H9 (cell line): Measurements from ENCODE around the gene SCN8A. TPM values are rescaled to one million over a fixed set of nuclear protein-coding genes. Genes with fewer than 3 reads are reported as not detected.

Experiments
- DNase-seq: peaks from one replicate; pipeline ENCODE4 v3.0.0-alpha.2; 2017
- H2AFZ ChIP-seq: one replicate; pipeline ENCODE4 v1.6.1; 2013; ENCODE audit warnings: mild to moderate bottlenecking, low read length, control low read depth, moderate library complexity
- H2AK5ac ChIP-seq: 2 replicates; pipeline ENCODE4 v1.6.1; 2013; ENCODE audit warnings: low read length, control low read depth, mixed read lengths; ENCODE audit not compliant: insufficient read length
- H2BK120ac ChIP-seq: one replicate; pipeline ENCODE4 v1.6.1; 2013; ENCODE audit warnings: low read depth, mild to moderate bottlenecking, low read length, control low read depth, inconsistent platforms; ENCODE audit not compliant: poor library complexity, severe bottlenecking
- H2BK12ac ChIP-seq: 2 replicates; pipeline ENCODE4 v1.6.1; 2013; ENCODE audit warnings: low read length, control low read depth, mixed read lengths, low read depth; ENCODE audit not compliant: insufficient read length
- H2BK15ac ChIP-seq: 2 replicates; pipeline ENCODE4 v1.6.1; 2013; ENCODE audit warnings: low read depth, low read length, control low read depth
- H2BK20ac ChIP-seq: one replicate; pipeline ENCODE4 v1.6.1; 2013; ENCODE audit warnings: low read depth, mild to moderate bottlenecking, low read length, control low read depth, inconsistent platforms; ENCODE audit not compliant: poor library complexity, severe bottlenecking
- H2BK5ac ChIP-seq: 2 replicates; pipeline ENCODE4 v1.6.1; 2013; ENCODE audit warnings: low read length, control low read depth, mixed read lengths; ENCODE audit not compliant: insufficient read length
- H3K14ac ChIP-seq: 2 replicates; pipeline ENCODE4 v1.6.1; 2013; ENCODE audit warnings: low read length, control low read depth; ENCODE audit not compliant: insufficient read depth
- H3K18ac ChIP-seq: 2 replicates; pipeline ENCODE4 v1.6.1; 2013; ENCODE audit warnings: low read depth, mild to moderate bottlenecking, mixed read lengths, low read length, control low read depth; ENCODE audit not compliant: insufficient read length
- H3K23ac ChIP-seq: 2 replicates; pipeline ENCODE4 v1.6.1; 2013; ENCODE audit warnings: low read length, control low read depth, mixed read lengths, low read depth; ENCODE audit not compliant: insufficient read length
- H3K23me2 ChIP-seq: 2 replicates; pipeline ENCODE4 v1.6.1; 2013; ENCODE audit warnings: low read depth, mild to moderate bottlenecking, mixed read lengths, low read length, control low read depth; ENCODE audit not compliant: insufficient read length, poor library complexity, severe bottlenecking
- H3K27ac ChIP-seq: 2 replicates; pipeline ENCODE4 v1.5.1; 2013; ENCODE audit warnings: low read length, control low read depth, mixed read lengths, low read depth; ENCODE audit not compliant: insufficient read length
- H3K27me3 ChIP-seq: 2 replicates; pipeline ENCODE4 v1.6.1; 2013; ENCODE audit warnings: low read length, control low read depth, inconsistent platforms; ENCODE audit not compliant: insufficient read depth
- H3K4ac ChIP-seq: 2 replicates; pipeline ENCODE4 v1.6.1; 2013; ENCODE audit warnings: low read depth, mild to moderate bottlenecking, control low read depth, inconsistent platforms, low read length, moderate library complexity
- H3K4me1 ChIP-seq: 2 replicates; pipeline ENCODE4 v1.6.1; 2013; ENCODE audit warnings: low read length, control low read depth, inconsistent platforms; ENCODE audit not compliant: insufficient read depth
- H3K4me2 ChIP-seq: 2 replicates; pipeline ENCODE4 v1.6.1; 2013; ENCODE audit warnings: low read length, control low read depth, mixed read lengths; ENCODE audit not compliant: insufficient read length, insufficient read depth
- H3K56ac ChIP-seq: 2 replicates; pipeline ENCODE4 v1.6.1; 2013; ENCODE audit warnings: low read depth, mild to moderate bottlenecking, mixed read lengths, low read length, control low read depth; ENCODE audit not compliant: insufficient read length
- H3K79me1 ChIP-seq: 2 replicates; pipeline ENCODE4 v1.6.1; 2013; ENCODE audit warnings: low read depth, mild to moderate bottlenecking, moderate library complexity, low read length, control low read depth, inconsistent platforms; ENCODE audit not compliant: insufficient read depth, poor library complexity, severe bottlenecking
- H3K79me2 ChIP-seq: 2 replicates; pipeline ENCODE4 v1.6.1; 2013; ENCODE audit warnings: low read length, control low read depth, inconsistent platforms; ENCODE audit not compliant: insufficient read depth
- H3K9ac ChIP-seq: 2 replicates; pipeline ENCODE4 v1.6.1; 2013; ENCODE audit warnings: low read length, control low read depth, mixed read lengths; ENCODE audit not compliant: insufficient read length; ENCODE audit errors: extremely low read depth
- H3K9me3 ChIP-seq: one replicate; pipeline ENCODE4 v1.6.1; 2013; ENCODE audit warnings: low read depth, low read length, inconsistent platforms; ENCODE audit not compliant: control insufficient read depth
- H3T11ph ChIP-seq: one replicate; pipeline ENCODE4 v1.6.1; 2013; ENCODE audit warnings: mild to moderate bottlenecking, low read length, control low read depth, inconsistent platforms
- H4K20me1 ChIP-seq: one replicate; pipeline ENCODE4 v1.6.1; 2013; ENCODE audit not compliant: control insufficient read depth, insufficient read length, insufficient read depth
- H4K5ac ChIP-seq: 2 replicates; pipeline ENCODE4 v1.6.1; 2013; ENCODE audit warnings: low read depth, mild to moderate bottlenecking, mixed read lengths, low read length, control low read depth; ENCODE audit not compliant: insufficient read length
- H4K8ac ChIP-seq: replicated peaks from 2 replicates; pipeline ENCODE4 v1.6.1; 2013; ENCODE audit warnings: low read length, control low read depth, mixed read lengths, low read depth; ENCODE audit not compliant: insufficient read length
- H4K91ac ChIP-seq: 2 replicates; pipeline ENCODE4 v1.6.1; 2013; ENCODE audit warnings: low read depth, mild to moderate bottlenecking, moderate library complexity, mixed read lengths, low read length, control low read depth; ENCODE audit not compliant: insufficient read length
- H3K27ac Mint-ChIP-seq, 3 experiments: 2 replicates in 2 of 3; 3 replicates in 1 of 3; pipeline ENCODE4 v1.8.0; 2020 to 2021; ENCODE audit warnings: mixed read lengths in 3 of 3, mild to moderate bottlenecking in 1 of 3, moderate library complexity in 1 of 3
- H3K27me3 Mint-ChIP-seq: 2 replicates; pipeline ENCODE4 v1.8.0; 2021; ENCODE audit warnings: low read depth, mild to moderate bottlenecking, moderate library complexity, mixed read lengths
- H3K36me3 Mint-ChIP-seq, 3 experiments: 2 replicates in 2 of 3; 3 replicates in 1 of 3; pipeline ENCODE4 v1.8.0; 2020 to 2021; ENCODE audit warnings: low read depth in 3 of 3, mixed read lengths in 3 of 3; ENCODE audit not compliant: insufficient read depth in 1 of 3
- H3K4me1 Mint-ChIP-seq, 2 experiments: 2 replicates each; pipeline ENCODE4 v1.8.0; 2020; ENCODE audit warnings: mixed read lengths in 2 of 2
- H3K4me3 Mint-ChIP-seq, 2 experiments: 2 replicates in 1 of 2; 3 replicates in 1 of 2; pipeline ENCODE4 v1.8.0; 2020 to 2021; ENCODE audit warnings: mild to moderate bottlenecking in 2 of 2, mixed read lengths in 2 of 2, moderate library complexity in 1 of 2
- H3K9me3 Mint-ChIP-seq, 2 experiments: 2 replicates in 1 of 2; 3 replicates in 1 of 2; pipeline ENCODE4 v1.8.0; 2020; ENCODE audit warnings: mild to moderate bottlenecking in 2 of 2, mixed read lengths in 2 of 2, moderate library complexity in 1 of 2
- CTCF ChIP-seq: fragments of 200-600 bp; sonication (generic); conservative IDR thresholded peaks from 3 replicates; pipeline ENCODE4 v1.8.0; 2021; ENCODE audit warnings: antibody characterized with exemption, mild to moderate bottlenecking
- whole genome bisulfite sequencing: extraction: QIAGEN DNeasy Blood & Tissue Kit; methylation state at CpG from one replicate; pipeline ENCODE4 v1.1.7; 2013; ENCODE audit warnings: missing lambda C conversion rate, low lambda C conversion rate, mixed read lengths; ENCODE audit not compliant: insufficient read length; ENCODE audit errors: extremely low coverage; 5-methylcytosine and 5-hydroxymethylcytosine counted together
- total RNA-seq: library from RNA; stranded (reverse); gene quantifications from 2 replicates; pipeline ENCODE4 v1.2.1, GENCODE V29; 2021

The SCN8A gene
- total RNA-seq, 1 experiment from 2014 or later = 15.2 TPM

GRCh38 chr12:51630256-51630880, 39.3 kb downstream of the SCN8A start:
- no peaks in the 10 kb centered on the region for H3K27me3 ChIP-seq
- H2BK12ac ChIP-seq = no peak overlapping the region
- Mint-ChIP-seq H3K27ac (no peak overlapping the region), H3K36me3 (peaks cover 0 to 3% (median 0%) of the 10 kb centered on the region in 3 experiments; a peak in 2 of 7 replicates), H3K9me3 (peaks cover 0 to 1% of the 10 kb centered on the region in 2 experiments; a peak in 1 of 5 replicates), H3K27me3 (no peaks in the 10 kb centered on the region; the same call in 1 of the 2 replicates), H3K4me1 (peaks cover 47% of the 10 kb centered on the region in 2 experiments), H3K4me3 (no peak overlapping the region)
- no peak overlapping the region for H3K14ac ChIP-seq
- H3K4ac ChIP-seq = no peak overlapping the region
- no peak overlapping the region for H2AFZ ChIP-seq
- no peak overlapping the region for H2BK120ac ChIP-seq
- no peak overlapping the region for H3T11ph ChIP-seq
- peaks cover 12% of the 10 kb centered on the region; the same call in 1 of the 2 replicates for H3K79me2 ChIP-seq
- no peaks in the 10 kb centered on the region for H4K20me1 ChIP-seq
- no peak overlapping the region for H4K5ac ChIP-seq
- H2BK15ac ChIP-seq = no peak overlapping the region
- no peaks in the 10 kb centered on the region for H3K23me2 ChIP-seq
- H4K91ac ChIP-seq = no peak overlapping the region
- DNase-seq = no peak
- H3K79me1 ChIP-seq = no peaks in the 10 kb centered on the region
- H2BK5ac ChIP-seq = no peak overlapping the region
- no CpG with 5 or more reads among the region's 7 CpGs for WGBS
- H3K27ac ChIP-seq = no peak overlapping the region
- no peak overlapping the region for H4K8ac ChIP-seq
- peaks cover 8% of the 10 kb centered on the region; the same call in 1 of the 2 replicates for H3K4me1 ChIP-seq
- no peak overlapping the region for H3K23ac ChIP-seq
- H3K9me3 ChIP-seq = no peaks in the 10 kb centered on the region
- H3K9ac ChIP-seq = no peak overlapping the region
- no peak overlapping the region for H3K56ac ChIP-seq
- no peak overlapping the region for H3K18ac ChIP-seq
- no peak overlapping the region for H2BK20ac ChIP-seq
- no peak overlapping the region for H3K4me2 ChIP-seq
- no peak overlapping the region for H2AK5ac ChIP-seq
- TF ChIP-seq CTCF = no peak
